ENCODE measurements around the gene RNF222. TPM values are rescaled to one million over a fixed set of nuclear protein-coding genes. Genes with fewer than 3 reads are reported as not detected.

Gene RNF222
- total and polyA plus RNA-seq, 2 of the 8 experiments (the other 6 are each of a cell fraction or from before 2014, with no cell fraction given) = not detected

DNA sequence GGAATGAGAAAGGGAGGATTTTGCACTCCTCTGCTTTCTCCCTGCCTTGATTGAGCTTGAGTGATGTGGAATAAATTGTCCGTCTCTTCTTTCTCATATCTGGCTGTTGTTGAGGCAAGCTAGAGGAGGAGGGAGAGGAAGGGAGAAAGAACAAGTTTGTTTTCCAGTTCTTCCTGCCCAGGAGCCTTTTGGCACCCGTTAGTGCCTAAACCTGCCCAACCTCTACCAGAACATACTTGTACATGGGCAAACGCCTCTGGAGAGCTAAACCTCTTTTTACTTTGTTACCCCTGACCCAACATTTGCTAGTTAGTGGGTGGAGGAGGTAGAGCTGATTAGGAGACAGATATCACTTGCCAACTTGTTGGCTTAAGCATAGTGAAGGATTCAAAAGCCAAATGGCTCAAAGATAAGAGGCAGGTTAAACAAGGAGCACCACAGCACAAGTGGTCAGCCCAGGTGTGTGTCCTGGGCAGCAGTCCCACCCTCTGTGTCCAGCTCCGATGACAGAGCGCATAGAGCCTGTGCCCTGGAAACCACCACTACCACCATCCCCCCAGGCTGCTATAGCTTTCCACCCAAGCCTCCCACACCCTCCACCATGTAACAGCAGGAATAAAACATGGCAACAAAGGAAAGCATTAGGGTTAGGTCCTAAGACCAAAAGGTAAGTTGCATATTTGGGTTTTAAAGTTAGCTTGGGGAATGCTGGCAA lies 51.5 kb downstream of the RNF222 start (continued):
- no peak for TF ChIP-seq CBX5 (IDR thresholded peaks at IDR 0.05; ENCODE audit: low read depth, low read length)
- no peak for TF ChIP-seq JUND (IDR thresholded peaks at IDR 0.05; ENCODE audit: low read length)
- TF ChIP-seq EGR1 (IDR thresholded peaks at IDR 0.05; ENCODE audit: borderline replicate concordance, low read depth, low read length) = no peak

Measured in H1 (cell line).